ENCODE results near the gene PLEKHA4. TPM values are rescaled to one million over a fixed set of nuclear protein-coding genes. Genes with fewer than 3 reads are reported as not detected.

Gene PLEKHA4
- total and polyA plus RNA-seq, 2 of the 13 experiments (the other 11 are each of a cell fraction or from before 2014, with no cell fraction given): 4.8 to 6.0 TPM

- TF ChIP-seq PRDM10 (CRISPR knock-in tag; IDR thresholded peaks at IDR 0.05; ENCODE audit: low read depth) (peak; percentile 51; the same call in 1 of the 2 replicates), IRF2 (CRISPR knock-in tag; IDR thresholded peaks at IDR 0.05) (peak; percentile 49), IKZF4 (CRISPR knock-in tag; IDR thresholded peaks at IDR 0.05; ENCODE audit: borderline replicate concordance, low read depth, not compliant biosample characterization) (no peak), SKI (IDR thresholded peaks at IDR 0.05; ENCODE audit: partially characterized antibody) (no peak), ZNF703 (CRISPR knock-in tag; IDR thresholded peaks at IDR 0.05; ENCODE audit: borderline replicate concordance) (no peak), HDAC6 (IDR thresholded peaks at IDR 0.05; ENCODE audit: low read depth, low read length) (no peak), HOXD1 (CRISPR knock-in tag; IDR thresholded peaks at IDR 0.05) (0 out of 2 replicates have a peak, but pooled peaks have one; percentile 29), ZBTB7B (CRISPR knock-in tag; IDR thresholded peaks at IDR 0.05) (peak; percentile 83), SP5 (CRISPR knock-in tag; IDR thresholded peaks at IDR 0.05; ENCODE audit: borderline replicate concordance, low read depth) (peak; percentile 67), IRF9 (CRISPR knock-in tag; IDR thresholded peaks at IDR 0.05; ENCODE audit: borderline replicate concordance) (peak; percentile 3; the same call in 1 of the 2 replicates), KAT2B (IDR thresholded peaks at IDR 0.05; ENCODE audit: borderline replicate concordance, low read depth, low read length) (no peak), LBX2 (CRISPR knock-in tag; IDR thresholded peaks at IDR 0.05; ENCODE audit: borderline replicate concordance) (no peak), YY1 (IDR thresholded peaks at IDR 0.05; ENCODE audit: insufficient read depth, insufficient replicate concordance, low read depth, low read length) (peak; percentile 39), ZNF850 (CRISPR knock-in tag; conservative IDR thresholded peaks at IDR 0.05) (no peak), RORA (CRISPR knock-in tag; IDR thresholded peaks at IDR 0.05) (no peak), HOXA3 (CRISPR knock-in tag; IDR thresholded peaks at IDR 0.05) (peak; percentile 74), ZSCAN31 (CRISPR knock-in tag; IDR thresholded peaks at IDR 0.05; ENCODE audit: low read depth) (no peak; the same call in 1 of the 2 replicates), ZKSCAN1 (IDR thresholded peaks at IDR 0.05; ENCODE audit: low read length) (no peak), FOXC1 (CRISPR knock-in tag; IDR thresholded peaks at IDR 0.05; ENCODE audit: borderline replicate concordance) (peak; percentile 66; the same call in 1 of the 2 replicates), GZF1 (CRISPR knock-in tag; IDR thresholded peaks at IDR 0.05) (0 out of 2 replicates have a peak, but pooled peaks have one; percentile 39), PHF21A (CRISPR knock-in tag; IDR thresholded peaks at IDR 0.05) (no peak), CREB1 (IDR thresholded peaks at IDR 0.05) (no peak), CREB1 (CRISPR knock-in tag; IDR thresholded peaks at IDR 0.05) (peak; percentile 25), BORCS8-MEF2B (CRISPR knock-in tag; IDR thresholded peaks at IDR 0.05) (no peak), ZNF766 (CRISPR knock-in tag; IDR thresholded peaks at IDR 0.05; ENCODE audit: borderline replicate concordance) (no peak; the same call in 1 of the 2 replicates), MZF1 (CRISPR knock-in tag; IDR thresholded peaks at IDR 0.05; ENCODE audit: borderline replicate concordance) (0 out of 2 replicates have a peak, but pooled peaks have one; percentile 50)
Measured at GRCh38 chr19:48806818-48807589, 61.4 kb downstream of the PLEKHA4 start (continued).
